Measurements from ENCODE around the gene CUX1. TPM values are rescaled to one million over a fixed set of nuclear protein-coding genes. Genes with fewer than 3 reads are reported as not detected.
A peak's percentile ranks its signal among the peaks of the same experiment; 100 is the strongest.

Gene CUX1
- total and polyA plus RNA-seq, 2 donors (not counting 1 experiment from before 2014, with no cell fraction given): 22.7 to 38.1 TPM

- Histone ChIP-seq H3K4me1 (ENCODE audit: control insufficient read depth, extremely low read depth, insufficient read depth, low read length) (no peaks in the 10 kb centered on the region), H3K79me2 (ENCODE audit: control insufficient read depth, insufficient read depth, low read length) (no peaks in the 10 kb centered on the region), H3K27ac (ENCODE audit: insufficient read depth, low read length) (no peak overlapping the region), H3K4me3 (replicated peaks in 1 of 4; ENCODE audit: control extremely low read depth in 1 of 4, insufficient read depth in 1 of 4, low read depth in 3 of 4, low read length in 4 of 4) (no peak overlapping the region), H2AFZ (ENCODE audit: low read length) (no peak overlapping the region), H4K20me1 (ENCODE audit: control insufficient read depth, extremely low read depth, insufficient read depth, low read length) (no peaks in the 10 kb centered on the region), H3K9ac (ENCODE audit: insufficient read depth, low read length) (no peak overlapping the region), H3K36me3 (ENCODE audit: control insufficient read depth, insufficient read depth, low read length) (no peaks in the 10 kb centered on the region), H3K27me3 (ENCODE audit: control insufficient read depth, insufficient read depth, low read length) (no peaks in the 10 kb centered on the region), H3K4me2 (ENCODE audit: extremely low read depth, insufficient read depth, low read length) (no peak overlapping the region), H3K9me3 (ENCODE audit: control insufficient read depth, insufficient read depth, low read depth, low read length) (no peaks in the 10 kb centered on the region)
- no peak for DNase-seq (ENCODE audit: low read depth in 2 of 2)
- TF ChIP-seq EZH2 (IDR thresholded peaks at IDR 0.05; ENCODE audit: low read length, missing control alignments) (no peak), CTCF (conservative IDR thresholded peaks at IDR 0.05 in 1 of 2, IDR thresholded peaks at IDR 0.05 in 1 of 2; ENCODE audit: low read depth in 1 of 2, low read length in 2 of 2) (no peak)
Measured at GRCh38 chr7:102313997-102314780, 496.8 kb downstream of the CUX1 start.

DNA sequence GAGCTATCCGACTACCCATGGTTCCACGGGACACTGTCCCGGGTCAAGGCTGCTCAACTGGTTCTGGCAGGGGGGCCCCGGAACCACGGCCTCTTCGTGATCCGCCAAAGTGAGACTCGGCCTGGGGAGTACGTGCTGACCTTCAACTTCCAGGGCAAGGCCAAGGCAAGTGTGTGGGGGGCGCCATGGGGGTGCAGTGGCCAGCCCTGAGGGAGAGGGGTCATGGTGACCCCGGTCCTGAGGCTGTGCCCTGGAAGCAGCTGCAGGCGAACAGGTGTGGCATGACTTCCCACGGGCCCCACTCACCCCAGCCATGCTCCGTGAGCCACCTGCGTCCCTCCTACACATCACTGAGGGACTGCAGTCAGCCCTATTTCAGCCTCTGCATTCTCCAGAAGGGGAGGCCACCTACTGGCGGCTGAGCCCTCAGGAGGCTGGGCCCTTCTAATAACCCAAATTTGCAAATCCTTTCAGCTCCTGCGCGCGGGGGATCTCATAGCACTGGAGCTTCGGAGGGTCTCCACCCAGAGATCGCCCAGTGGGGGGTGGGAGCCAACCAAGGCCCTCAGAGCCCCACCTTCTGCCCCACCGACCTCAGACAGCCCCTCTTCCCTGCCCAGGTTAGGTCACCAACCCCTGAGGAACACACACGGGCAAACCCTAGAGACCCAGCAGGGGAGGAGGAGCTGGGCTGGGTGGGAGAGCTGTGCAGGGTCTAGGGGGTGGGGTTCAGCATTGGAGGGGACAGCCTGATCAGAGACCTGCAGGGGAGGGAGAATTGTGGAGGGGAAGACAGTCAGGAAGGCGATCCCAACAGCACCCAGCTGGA is 500.0 kb downstream of the CUX1 start:
- TF ChIP-seq CTCF (conservative IDR thresholded peaks at IDR 0.05 in 1 of 2, IDR thresholded peaks at IDR 0.05 in 1 of 2; ENCODE audit: low read depth in 1 of 2, low read length in 2 of 2) (no peak), EZH2 (IDR thresholded peaks at IDR 0.05; ENCODE audit: low read length, missing control alignments) (no peak)
- no peaks in the 10 kb centered on the region for H3K79me2 ChIP-seq (ENCODE audit: control insufficient read depth, insufficient read depth, low read length)
- no peak overlapping the region for H3K4me3 ChIP-seq (replicated peaks in 1 of 4; ENCODE audit: control extremely low read depth in 1 of 4, insufficient read depth in 1 of 4, low read depth in 3 of 4, low read length in 4 of 4)
- H3K27ac ChIP-seq (ENCODE audit: insufficient read depth, low read length): no peak overlapping the region
- no peak overlapping the region for H3K4me2 ChIP-seq (ENCODE audit: extremely low read depth, insufficient read depth, low read length)
- no peaks in the 10 kb centered on the region for H3K9me3 ChIP-seq (ENCODE audit: control insufficient read depth, insufficient read depth, low read depth, low read length)
- no peak overlapping the region for H3K9ac ChIP-seq (ENCODE audit: insufficient read depth, low read length)
- no peaks in the 10 kb centered on the region for H3K4me1 ChIP-seq (ENCODE audit: control insufficient read depth, extremely low read depth, insufficient read depth, low read length)
- H2AFZ ChIP-seq (ENCODE audit: low read length): no peak overlapping the region
- no peaks in the 10 kb centered on the region for H4K20me1 ChIP-seq (ENCODE audit: control insufficient read depth, extremely low read depth, insufficient read depth, low read length)
- H3K27me3 ChIP-seq (ENCODE audit: control insufficient read depth, insufficient read depth, low read length): no peaks in the 10 kb centered on the region
- no peaks in the 10 kb centered on the region for H3K36me3 ChIP-seq (ENCODE audit: control insufficient read depth, insufficient read depth, low read length)
- no peak for DNase-seq (ENCODE audit: low read depth in 2 of 2)

DNA sequence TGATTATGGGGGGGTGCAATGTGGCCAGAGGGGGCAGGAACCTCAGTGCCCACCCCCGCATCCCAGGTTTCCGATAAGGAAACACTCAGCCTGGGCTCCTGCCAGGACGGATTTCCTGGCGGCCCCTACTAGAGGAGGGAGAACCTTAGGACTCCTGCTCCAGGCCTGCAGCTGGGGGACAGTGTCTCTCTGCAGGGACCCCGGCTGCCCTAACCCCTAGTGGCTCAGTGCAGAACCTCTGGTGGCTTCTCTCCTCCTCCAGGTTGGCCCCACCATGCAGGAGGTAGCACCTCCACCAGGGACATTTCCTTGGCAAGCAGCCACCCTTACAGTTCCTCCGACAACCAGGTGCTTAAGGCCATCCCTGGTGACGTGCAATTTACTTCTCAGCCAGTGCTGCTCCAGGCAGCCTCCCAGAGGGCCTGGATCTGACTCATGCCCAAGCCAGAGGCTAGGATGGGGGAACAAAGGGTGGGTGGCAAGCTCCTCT is 501.1 kb downstream of the CUX1 start:
- Histone ChIP-seq H3K9me3 (ENCODE audit: control insufficient read depth, insufficient read depth, low read depth, low read length) (no peaks in the 10 kb centered on the region), H3K27ac (ENCODE audit: insufficient read depth, low read length) (no peak overlapping the region), H2AFZ (ENCODE audit: low read length) (no peak overlapping the region), H3K4me1 (ENCODE audit: control insufficient read depth, extremely low read depth, insufficient read depth, low read length) (no peaks in the 10 kb centered on the region), H3K4me2 (ENCODE audit: extremely low read depth, insufficient read depth, low read length) (no peak overlapping the region), H3K4me3 (replicated peaks in 1 of 4; ENCODE audit: control extremely low read depth in 1 of 4, insufficient read depth in 1 of 4, low read depth in 3 of 4, low read length in 4 of 4) (no peak overlapping the region), H3K36me3 (ENCODE audit: control insufficient read depth, insufficient read depth, low read length) (no peaks in the 10 kb centered on the region), H3K9ac (ENCODE audit: insufficient read depth, low read length) (no peak overlapping the region), H4K20me1 (ENCODE audit: control insufficient read depth, extremely low read depth, insufficient read depth, low read length) (no peaks in the 10 kb centered on the region), H3K27me3 (ENCODE audit: control insufficient read depth, insufficient read depth, low read length) (no peaks in the 10 kb centered on the region), H3K79me2 (ENCODE audit: control insufficient read depth, insufficient read depth, low read length) (no peaks in the 10 kb centered on the region)
- TF ChIP-seq EZH2 (IDR thresholded peaks at IDR 0.05; ENCODE audit: low read length, missing control alignments) (no peak), CTCF (conservative IDR thresholded peaks at IDR 0.05 in 1 of 2, IDR thresholded peaks at IDR 0.05 in 1 of 2; ENCODE audit: low read depth in 1 of 2, low read length in 2 of 2) (no peak)
- DNase-seq (ENCODE audit: low read depth in 2 of 2): peak in 1 of 2 donors; percentile 41

Data from fibroblast of lung (primary cell).